ENCODE results near the gene BUB3. TPM values are rescaled to one million over a fixed set of nuclear protein-coding genes. Genes with fewer than 3 reads are reported as not detected.

The BUB3 gene
- total and polyA plus RNA-seq, 2 of the 13 experiments (the other 11 are each of a cell fraction or from before 2014, with no cell fraction given), result 174 to 188 TPM

- TF ChIP-seq, protein P1, sequence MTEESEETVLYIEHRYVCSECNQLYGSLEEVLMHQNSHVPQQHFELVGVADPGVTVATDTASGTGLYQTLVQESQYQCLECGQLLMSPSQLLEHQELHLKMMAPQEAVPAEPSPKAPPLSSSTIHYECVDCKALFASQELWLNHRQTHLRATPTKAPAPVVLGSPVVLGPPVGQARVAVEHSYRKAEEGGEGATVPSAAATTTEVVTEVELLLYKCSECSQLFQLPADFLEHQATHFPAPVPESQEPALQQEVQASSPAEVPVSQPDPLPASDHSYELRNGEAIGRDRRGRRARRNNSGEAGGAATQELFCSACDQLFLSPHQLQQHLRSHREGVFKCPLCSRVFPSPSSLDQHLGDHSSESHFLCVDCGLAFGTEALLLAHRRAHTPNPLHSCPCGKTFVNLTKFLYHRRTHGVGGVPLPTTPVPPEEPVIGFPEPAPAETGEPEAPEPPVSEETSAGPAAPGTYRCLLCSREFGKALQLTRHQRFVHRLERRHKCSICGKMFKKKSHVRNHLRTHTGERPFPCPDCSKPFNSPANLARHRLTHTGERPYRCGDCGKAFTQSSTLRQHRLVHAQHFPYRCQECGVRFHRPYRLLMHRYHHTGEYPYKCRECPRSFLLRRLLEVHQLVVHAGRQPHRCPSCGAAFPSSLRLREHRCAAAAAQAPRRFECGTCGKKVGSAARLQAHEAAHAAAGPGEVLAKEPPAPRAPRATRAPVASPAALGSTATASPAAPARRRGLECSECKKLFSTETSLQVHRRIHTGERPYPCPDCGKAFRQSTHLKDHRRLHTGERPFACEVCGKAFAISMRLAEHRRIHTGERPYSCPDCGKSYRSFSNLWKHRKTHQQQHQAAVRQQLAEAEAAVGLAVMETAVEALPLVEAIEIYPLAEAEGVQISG (CRISPR knock-in tag; IDR thresholded peaks at IDR 0.05), result peak; percentile 75
- TF ChIP-seq POGK (CRISPR knock-in tag; conservative IDR thresholded peaks at IDR 0.05) (no peak; the same call in 1 of the 2 replicates), PRDM15 (CRISPR knock-in tag; IDR thresholded peaks at IDR 0.05) (no peak), ZNF839 (CRISPR knock-in tag; IDR thresholded peaks at IDR 0.05; ENCODE audit: borderline replicate concordance) (no peak), ZMAT3 (CRISPR knock-in tag; conservative IDR thresholded peaks at IDR 0.05) (0 out of 2 replicates have a peak, but pooled peaks have one; percentile 43), HMGA1 (CRISPR knock-in tag; conservative IDR thresholded peaks at IDR 0.05) (no peak), HOXA5 (CRISPR knock-in tag; IDR thresholded peaks at IDR 0.05) (no peak), ZNF552 (CRISPR knock-in tag; IDR thresholded peaks at IDR 0.05; ENCODE audit: borderline replicate concordance) (no peak), SP140L (CRISPR knock-in tag; IDR thresholded peaks at IDR 0.05; ENCODE audit: borderline replicate concordance) (no peak), ZNF318 (CRISPR knock-in tag; IDR thresholded peaks at IDR 0.05) (no peak), KAT8 (CRISPR knock-in tag; IDR thresholded peaks at IDR 0.05) (peak; percentile 38; the same call in 1 of the 2 replicates), ZNF878 (CRISPR knock-in tag; IDR thresholded peaks at IDR 0.05) (peak; percentile 62; the same call in 1 of the 2 replicates)
Measured at GRCh38 chr10:123139521-123140163, 14.6 kb upstream of the BUB3 start (continued).

All from HepG2 (cell line).